Measurements from ENCODE around the gene BCAS1.

BCAS1 gene

GRCh38 chr20:54103067-54103761 lies 32.8 kb upstream of the BCAS1 start:
- DNase-seq (ENCODE audit: low read depth in 2 of 2), result peak; percentile 54 to 58

GRCh38 chr20:54102543-54102942 lies 32.1 kb upstream of the BCAS1 start:
- no peak for DNase-seq (ENCODE audit: low read depth in 2 of 2)

DNA sequence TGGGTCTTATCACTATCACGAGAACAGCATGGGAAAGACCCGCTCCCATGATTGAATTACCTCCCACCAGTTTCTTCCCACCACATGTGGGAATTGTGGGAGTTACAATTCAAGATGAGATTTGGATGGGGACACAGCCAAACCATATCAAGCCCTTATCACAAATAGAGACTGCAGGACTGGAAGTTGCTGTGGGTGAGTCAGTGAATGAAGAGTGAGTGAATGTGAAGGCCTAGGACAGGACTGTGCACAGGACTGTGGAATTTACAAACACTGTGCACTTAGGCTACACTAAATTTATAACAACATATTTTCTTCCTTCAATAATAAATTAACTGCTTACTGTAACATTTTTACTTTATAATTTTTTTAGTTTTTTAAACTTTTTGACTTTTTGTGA lies 30.2 kb upstream of the BCAS1 start:
- DNase-seq (ENCODE audit: low read depth in 2 of 2), result no peak

DNA sequence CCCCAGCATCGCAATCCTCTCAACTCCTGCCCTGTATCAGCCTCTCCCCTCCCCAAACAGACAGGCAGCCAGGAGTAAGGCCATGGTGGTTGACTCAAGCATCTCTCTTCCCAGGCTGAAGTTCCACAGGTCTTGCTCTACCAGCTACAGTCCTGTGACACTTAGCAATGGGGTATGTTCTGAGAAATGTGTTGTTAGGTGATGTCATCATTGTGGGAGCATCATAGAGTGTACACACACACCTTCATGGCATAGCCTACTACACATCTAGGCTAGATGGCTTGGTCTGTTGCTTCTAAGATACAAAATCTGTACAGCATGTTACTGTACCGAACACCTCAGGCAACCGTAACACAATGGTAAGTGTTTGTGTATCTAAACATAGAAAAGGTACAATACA lies 29.5 kb upstream of the BCAS1 start:
- DNase-seq (ENCODE audit: low read depth in 2 of 2), result no peak

DNA sequence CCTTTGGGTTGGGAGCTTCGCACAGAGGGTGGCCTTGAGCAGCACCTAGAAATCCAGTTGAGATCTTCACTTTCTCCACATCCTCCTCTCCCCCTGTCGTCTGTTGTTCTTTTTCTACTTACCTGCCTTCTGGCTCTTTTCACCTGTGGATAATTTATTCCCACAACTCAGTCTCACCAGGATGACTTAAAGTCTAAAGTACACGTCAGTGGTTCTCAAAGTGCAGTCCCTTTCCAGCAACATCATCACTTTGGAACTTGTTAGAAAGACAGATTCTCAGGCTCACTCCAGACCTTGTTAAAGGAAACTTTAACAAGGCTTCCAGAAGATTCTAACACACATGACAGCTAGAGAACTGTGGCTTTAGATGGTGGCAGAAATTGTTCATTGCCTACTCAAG lies 27.7 kb upstream of the BCAS1 start:
- DNase-seq (ENCODE audit: low read depth in 2 of 2), result no peak

DNA sequence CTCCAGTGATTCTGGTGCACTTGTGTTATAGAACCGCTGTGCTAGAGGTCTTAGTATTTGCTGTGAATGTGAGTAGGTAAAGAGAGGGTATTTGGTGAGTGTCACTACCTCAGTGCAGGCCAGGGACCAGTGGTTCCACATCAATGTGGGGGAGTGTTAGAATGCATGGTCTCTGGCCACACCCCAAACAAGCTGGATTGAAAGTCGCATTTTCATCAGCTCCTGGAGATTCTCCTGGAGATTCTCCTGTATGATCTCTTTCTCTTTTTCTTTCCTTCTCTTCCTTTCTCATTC lies 26.8 kb upstream of the BCAS1 start:
- no peak for DNase-seq (ENCODE audit: low read depth in 2 of 2)

DNA sequence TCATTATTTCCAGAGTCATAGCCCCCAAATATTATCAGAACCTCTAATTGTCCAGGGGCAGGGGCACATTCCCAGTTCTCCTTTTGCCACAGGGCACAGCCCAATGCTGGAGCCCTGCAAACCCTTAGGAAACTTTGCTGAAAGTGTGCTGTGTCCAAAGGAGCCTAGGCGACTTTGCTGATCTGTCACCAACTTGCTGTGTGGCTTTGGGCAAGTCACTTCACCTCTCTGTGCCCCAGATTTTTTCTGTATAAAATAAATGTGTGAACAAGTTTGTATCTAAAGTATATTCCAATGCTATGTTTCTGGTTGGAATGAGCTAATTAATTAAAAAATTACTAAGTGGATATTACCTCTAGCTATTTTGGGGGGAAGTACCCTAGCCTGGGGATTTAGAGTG lies 25.4 kb upstream of the BCAS1 start:
- DNase-seq (ENCODE audit: low read depth in 2 of 2), result no peak

DNA sequence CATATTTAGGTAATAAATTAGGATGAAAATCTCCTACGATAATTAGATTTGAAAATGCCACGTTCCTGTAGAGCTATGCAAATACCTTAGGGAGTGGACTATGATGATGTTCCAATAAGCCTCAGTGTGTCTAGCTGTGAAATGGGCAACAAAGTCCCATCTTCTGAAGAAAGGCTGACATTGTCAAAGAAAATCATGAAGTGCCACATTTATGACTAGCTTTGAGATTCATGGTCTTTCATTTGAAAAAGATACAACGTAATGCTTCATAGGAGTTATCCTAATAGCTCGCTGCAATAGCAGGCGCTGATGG lies 23.8 kb upstream of the BCAS1 start:
- DNase-seq (ENCODE audit: low read depth in 2 of 2), result no peak

DNA sequence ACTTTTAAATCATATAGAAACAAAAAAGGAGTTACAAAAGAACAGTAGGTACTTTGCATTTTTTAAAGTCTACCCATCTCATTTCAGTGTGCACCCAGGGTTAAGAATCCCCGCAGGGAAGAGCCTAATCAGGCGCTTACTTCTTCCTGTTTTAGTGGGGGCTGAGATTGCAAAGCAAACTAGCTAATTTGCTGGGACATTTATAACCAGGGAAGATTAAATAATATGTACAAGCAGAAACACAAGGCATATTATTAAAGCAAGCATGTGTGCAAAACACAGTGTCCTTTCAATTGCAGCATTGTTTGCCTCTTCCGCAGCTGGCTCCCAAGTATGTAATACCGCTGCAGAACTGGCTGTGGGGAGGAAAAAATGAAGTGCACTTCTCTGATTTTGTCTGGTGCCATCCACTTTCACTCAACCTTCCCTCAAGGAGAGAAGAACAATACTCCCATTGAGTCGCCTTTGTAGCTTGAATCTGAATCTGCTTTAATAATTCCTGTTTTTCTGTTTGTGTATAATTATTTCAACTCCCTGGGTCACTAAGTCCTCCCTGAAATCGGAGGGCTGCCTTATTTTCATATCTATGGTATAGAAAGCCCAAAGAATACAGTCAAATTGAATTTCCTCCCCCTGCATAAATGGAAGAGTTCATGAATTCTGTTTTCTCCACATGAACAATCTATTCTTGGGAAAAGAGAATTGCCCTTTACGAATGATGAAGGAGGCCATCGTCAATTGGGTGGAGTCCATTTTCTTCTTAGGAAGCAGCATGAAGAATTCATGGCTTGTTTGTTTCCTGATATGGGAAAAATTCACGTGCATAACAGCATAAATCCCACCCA lies 23.3 kb upstream of the BCAS1 start:
- no peak for DNase-seq (ENCODE audit: low read depth in 2 of 2)

GRCh38 chr20:54092021-54092420 lies 21.6 kb upstream of the BCAS1 start:
- no peak for DNase-seq (ENCODE audit: low read depth in 2 of 2)

DNA sequence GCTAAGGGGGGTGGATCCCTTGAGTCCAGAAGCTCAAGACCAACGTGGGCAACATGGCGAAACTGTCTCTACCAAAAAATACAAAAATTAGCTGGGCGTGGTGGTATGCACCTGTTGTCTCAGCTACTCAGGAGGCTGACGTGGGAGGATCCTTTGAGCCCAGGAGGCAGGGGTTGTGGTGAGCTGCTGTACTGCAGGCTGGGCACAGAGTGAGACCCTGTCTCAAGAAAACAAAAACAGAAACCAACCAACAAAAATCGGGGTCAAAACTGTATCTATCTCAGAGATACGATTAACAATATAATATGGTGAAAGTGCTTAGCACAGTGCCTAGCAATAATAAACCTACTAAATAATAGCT lies 20.7 kb upstream of the BCAS1 start:
- DNase-seq (ENCODE audit: low read depth in 2 of 2), result no peak

DNA sequence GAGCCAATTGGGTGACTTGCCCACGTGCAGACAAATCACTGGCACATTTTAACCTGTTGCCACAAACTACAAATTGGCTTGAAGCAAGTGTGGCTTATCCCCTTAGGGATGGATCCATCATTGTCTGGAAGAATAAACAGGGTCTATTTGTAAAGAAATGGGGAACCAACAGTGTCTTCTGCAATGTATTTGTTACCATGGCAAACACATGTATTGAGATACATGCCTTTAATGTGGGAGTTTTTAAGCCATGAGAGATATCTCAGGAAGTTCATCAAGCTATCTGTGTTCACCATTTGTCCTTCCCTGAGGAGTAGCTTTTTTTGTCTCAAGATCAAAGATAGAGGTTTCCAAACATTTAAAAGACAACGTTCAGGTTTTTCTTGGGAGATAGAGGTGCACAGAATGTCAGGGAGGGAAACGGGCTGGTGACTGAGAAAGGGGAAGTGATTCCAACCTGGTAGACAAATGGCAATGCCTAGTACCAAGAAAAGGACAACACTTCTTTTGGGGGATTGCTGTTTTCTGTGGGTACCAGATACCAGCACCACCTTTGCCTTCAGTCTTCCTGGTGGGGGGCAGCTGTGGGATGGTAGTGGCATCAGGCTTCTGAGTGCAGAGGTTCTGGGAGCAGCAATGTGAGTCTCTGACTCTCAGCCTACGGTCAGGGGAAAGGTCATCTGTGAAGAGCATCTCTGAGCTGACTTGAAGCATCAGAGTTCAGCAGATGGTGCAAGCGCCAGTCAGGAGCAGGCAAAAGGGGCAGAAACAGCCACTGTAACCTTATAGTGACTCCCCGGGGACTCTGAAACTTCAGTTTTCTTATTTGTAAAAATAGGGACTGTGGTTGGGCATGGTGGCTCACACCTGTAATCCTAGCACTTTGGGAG lies 20.1 kb upstream of the BCAS1 start:
- no peak for DNase-seq (ENCODE audit: low read depth in 2 of 2)

DNA sequence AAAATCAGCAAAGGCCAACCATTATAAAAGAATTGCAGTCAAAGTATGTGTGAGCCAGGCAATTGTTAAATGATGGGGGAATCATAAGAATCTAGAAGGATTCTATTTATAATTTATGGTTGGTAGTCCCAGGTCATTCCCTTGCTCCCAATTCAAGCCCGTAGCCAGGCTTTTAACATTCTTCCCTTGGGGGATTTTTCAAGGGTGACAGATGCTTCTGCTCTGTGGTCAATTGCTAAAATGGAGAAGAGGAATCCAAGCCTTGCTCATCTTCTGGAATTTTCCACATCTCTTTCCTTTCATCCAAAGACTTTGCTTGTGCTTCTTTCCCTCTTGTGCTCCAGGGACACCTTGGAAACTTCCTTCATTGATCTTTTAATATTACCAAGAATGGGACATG lies 18.0 kb upstream of the BCAS1 start:
- no peak for DNase-seq (ENCODE audit: low read depth in 2 of 2)

GRCh38 chr20:54086507-54087039 lies 16.2 kb upstream of the BCAS1 start:
- DNase-seq (ENCODE audit: low read depth in 2 of 2), result no peak

- no peak for DNase-seq (ENCODE audit: low read depth in 2 of 2)
Observed at GRCh38 chr20:54085910-54086309, 15.5 kb upstream of the BCAS1 start.

DNA sequence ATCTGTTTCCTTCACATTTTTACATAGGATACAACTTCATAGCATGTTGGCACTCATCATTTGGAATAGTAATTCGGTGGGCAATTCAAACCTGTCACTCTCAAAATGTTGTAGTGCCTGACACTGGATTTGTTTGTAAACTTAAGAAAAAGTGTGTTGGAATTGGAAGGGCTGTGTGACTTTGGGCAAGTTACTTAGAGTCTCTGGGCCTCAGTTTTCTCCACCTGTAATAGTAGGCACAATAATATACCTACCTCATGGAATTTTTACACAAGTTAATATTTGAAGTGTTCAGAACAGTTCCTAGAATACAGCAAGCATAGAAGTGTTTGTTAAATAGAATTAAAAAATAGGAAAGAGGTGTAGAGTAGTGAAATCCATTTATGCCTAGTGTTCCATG lies 15.0 kb upstream of the BCAS1 start:
- no peak for DNase-seq (ENCODE audit: low read depth in 2 of 2)

DNA sequence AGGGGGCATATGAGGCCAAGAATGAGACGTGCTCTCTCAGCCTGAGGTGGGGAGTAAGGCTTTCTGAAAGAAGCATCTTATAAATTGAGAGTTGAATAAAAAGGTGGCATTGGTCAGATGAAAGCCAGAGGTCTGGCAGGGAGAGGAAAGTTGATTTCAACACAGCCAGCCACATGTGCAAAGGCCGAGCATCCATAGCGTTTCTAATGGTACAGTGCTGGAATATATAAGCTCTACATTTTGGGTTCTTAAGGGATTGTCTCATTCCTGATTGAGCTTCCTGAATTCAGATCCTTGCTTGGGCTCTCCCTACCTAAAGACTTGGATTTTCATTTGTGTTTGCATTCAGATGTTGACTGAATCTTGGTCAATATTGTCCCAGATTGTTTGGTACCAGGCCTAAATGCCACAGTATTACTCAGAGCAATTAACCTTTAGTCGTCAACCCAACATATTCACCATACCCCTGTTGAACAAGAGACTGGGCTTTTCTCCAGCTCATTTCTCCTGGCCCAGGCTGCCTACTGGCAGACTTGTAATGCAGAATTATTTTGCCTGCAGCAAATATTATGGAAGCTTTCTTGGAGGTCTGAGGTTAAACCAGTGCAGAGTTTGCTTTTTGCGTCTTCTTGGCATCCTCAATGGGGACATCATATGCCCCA lies 14.5 kb upstream of the BCAS1 start:
- no peak for DNase-seq (ENCODE audit: low read depth in 2 of 2)

- no peak for DNase-seq (ENCODE audit: low read depth in 2 of 2)
Observed at GRCh38 chr20:54084193-54084592, 13.8 kb upstream of the BCAS1 start.

DNA sequence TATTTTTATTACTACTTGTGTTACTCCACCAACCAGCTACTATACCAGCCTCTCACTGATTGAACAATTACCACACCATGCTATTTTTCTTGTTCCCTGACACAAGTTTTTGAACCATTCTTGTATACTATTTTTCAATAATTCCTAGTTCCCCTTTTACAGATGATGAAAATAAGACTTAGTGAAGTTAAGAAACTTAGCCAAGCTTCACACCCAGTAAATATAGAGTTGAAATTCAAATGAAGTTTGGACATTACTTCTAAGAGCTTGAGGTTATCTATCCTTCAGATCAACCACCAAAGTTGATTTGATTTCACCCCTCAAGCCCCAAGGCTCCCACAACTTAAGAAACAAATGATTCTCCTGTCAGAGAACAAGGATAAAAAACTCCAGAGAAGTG lies 13.1 kb upstream of the BCAS1 start:
- no peak for DNase-seq (ENCODE audit: low read depth in 2 of 2)

- no peak for DNase-seq (ENCODE audit: low read depth in 2 of 2)
Observed at GRCh38 chr20:54082100-54082499, 11.7 kb upstream of the BCAS1 start.

- no peak for DNase-seq (ENCODE audit: low read depth in 2 of 2)
Observed at GRCh38 chr20:54079652-54080051, 9.3 kb upstream of the BCAS1 start.

Data from stimulated activated CD8-positive, alpha-beta memory T cell treated with anti-CD3 and anti-CD28 coated beads, Interleukin-7, amount 100 ng/mL, for 4 hours (primary cell).